ENCODE results near the gene NAA80. TPM values are rescaled to one million over a fixed set of nuclear protein-coding genes. Genes with fewer than 3 reads are reported as not detected.

Gene NAA80
- total and polyA plus RNA-seq, 12 donors, result 6.4 to 13.5 (median 8.2) TPM

DNA sequence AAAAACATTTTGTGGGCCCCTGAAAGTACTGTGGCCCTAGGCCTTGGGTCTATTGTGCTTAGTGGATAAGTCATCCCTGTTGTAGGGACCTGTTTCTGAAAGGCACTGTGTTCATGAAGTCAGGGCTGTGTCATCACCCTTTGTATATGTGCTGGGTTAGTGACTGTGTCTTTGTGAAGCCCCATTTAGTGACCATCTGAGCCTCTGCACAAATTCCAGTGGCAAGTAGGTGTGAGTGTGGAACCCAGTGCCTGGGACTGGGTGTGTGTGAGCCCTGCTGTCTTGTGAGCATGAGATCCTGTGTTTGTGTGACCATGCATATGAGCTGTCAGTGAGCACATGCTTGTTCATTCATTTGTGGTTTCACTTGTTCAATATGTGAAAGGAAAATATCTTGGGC, 5.4 kb upstream of the NAA80 start:
- H3K27me3 ChIP-seq, result no peaks in the 10 kb centered on the region
- no peak for ATAC-seq
- H3K4me3 ChIP-seq, result no peak overlapping the region
- H3K4me1 ChIP-seq, result peaks cover 14 to 44% (median 38%) of the 10 kb centered on the region in 9 donors
- H3K27ac ChIP-seq, result peak overlapping the region in 1 of 10 donors; percentile 26
- TF ChIP-seq, protein P1, sequence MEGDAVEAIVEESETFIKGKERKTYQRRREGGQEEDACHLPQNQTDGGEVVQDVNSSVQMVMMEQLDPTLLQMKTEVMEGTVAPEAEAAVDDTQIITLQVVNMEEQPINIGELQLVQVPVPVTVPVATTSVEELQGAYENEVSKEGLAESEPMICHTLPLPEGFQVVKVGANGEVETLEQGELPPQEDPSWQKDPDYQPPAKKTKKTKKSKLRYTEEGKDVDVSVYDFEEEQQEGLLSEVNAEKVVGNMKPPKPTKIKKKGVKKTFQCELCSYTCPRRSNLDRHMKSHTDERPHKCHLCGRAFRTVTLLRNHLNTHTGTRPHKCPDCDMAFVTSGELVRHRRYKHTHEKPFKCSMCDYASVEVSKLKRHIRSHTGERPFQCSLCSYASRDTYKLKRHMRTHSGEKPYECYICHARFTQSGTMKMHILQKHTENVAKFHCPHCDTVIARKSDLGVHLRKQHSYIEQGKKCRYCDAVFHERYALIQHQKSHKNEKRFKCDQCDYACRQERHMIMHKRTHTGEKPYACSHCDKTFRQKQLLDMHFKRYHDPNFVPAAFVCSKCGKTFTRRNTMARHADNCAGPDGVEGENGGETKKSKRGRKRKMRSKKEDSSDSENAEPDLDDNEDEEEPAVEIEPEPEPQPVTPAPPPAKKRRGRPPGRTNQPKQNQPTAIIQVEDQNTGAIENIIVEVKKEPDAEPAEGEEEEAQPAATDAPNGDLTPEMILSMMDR (IDR thresholded peaks at IDR 0.05), result no peak
- intact Hi-C loops (cut with DNase I), result loop anchor here in 1 of 10 donors (5.0 kb wide), 1 partner anchor 33 kb away; no protein-coding TSS in a partner anchor
- DNase-seq, result no peak
- peaks cover 0 to 7% (median 0%) of the 10 kb centered on the region in 11 donors for H3K9me3 ChIP-seq
- H3K36me3 ChIP-seq, result peaks cover 0 to 16% (median 0%) of the 10 kb centered on the region in 9 donors

DNA sequence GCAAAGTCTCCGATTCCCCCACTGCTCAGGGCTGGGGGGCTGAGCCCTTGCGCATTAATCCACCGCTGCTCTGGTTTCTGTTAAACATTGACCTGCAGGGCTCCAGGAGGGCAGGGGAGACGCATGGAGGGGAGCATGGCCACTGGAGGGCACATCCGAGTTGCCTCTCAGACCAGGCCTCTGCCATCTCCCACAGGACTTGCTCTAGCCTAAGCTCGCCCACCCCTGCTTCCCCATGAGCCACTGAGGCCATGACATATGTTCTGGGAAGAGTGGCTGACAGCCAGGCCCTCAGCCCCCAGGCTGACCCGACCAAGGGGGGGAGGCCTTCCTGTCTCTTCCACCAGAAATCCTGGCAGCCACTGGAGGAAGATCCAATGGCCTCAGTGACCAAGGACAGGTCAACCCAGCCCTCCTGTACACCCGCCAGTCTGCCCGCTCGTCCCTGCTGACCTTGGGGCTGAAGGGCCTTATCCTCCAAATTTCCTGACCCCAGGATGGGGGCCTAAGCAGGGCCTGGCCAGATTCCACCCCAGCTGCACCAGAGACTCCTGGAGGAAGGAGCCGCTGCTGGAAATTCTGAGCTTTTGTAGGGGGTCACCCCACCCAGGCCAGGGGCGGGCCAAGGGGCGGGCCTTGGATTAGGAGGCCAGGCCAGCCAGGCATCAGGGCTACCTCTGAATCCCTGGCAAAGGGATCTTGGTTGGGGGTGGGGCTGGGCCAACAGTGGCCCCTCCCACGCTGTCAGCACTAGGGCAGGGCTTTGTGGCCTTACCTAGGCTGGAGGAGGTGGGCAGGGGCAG, 4.0 kb upstream of the NAA80 start, which contains the start of gene HYAL1:
TSS of gene HYAL1 (minus strand) at position 562 of the 803 bp plus-strand sequence. CDS start 618 bp downstream, outside the sequence.
- peak; percentile 90 to 91 for DNase-seq
- H3K27me3 ChIP-seq, result no peaks in the 10 kb centered on the region
- H3K27ac ChIP-seq, result peak within 1 kb of the TSS; percentile 66 to 95 (median 94)
- peak within 1 kb of the TSS; percentile 45 to 82 (median 56) for H3K4me3 ChIP-seq
- intact Hi-C loops (cut with DNase I), result loop anchor here in 2 of 10 donors (1.0 to 5.0 kb wide), 2 partner anchors 18 to 34 kb away; no protein-coding TSS in a partner anchor
- peaks cover 0 to 12% (median 0%) of the 10 kb centered on the region in 9 donors for H3K36me3 ChIP-seq
- peak; percentile 32 to 69 (median 56) for ATAC-seq
- peaks cover 20 to 53% (median 45%) of the 10 kb centered on the region in 9 donors for H3K4me1 ChIP-seq
- H3K9me3 ChIP-seq, result no peaks in the 10 kb centered on the region
- TF ChIP-seq, protein P1 (IDR thresholded peaks at IDR 0.05), result peak in 7 of 9 donors; percentile 22 to 60 (median 31)
- 26 to 33% methylated on average over 14 of the region's 14 CpGs for WGBS, 2 donors

DNA sequence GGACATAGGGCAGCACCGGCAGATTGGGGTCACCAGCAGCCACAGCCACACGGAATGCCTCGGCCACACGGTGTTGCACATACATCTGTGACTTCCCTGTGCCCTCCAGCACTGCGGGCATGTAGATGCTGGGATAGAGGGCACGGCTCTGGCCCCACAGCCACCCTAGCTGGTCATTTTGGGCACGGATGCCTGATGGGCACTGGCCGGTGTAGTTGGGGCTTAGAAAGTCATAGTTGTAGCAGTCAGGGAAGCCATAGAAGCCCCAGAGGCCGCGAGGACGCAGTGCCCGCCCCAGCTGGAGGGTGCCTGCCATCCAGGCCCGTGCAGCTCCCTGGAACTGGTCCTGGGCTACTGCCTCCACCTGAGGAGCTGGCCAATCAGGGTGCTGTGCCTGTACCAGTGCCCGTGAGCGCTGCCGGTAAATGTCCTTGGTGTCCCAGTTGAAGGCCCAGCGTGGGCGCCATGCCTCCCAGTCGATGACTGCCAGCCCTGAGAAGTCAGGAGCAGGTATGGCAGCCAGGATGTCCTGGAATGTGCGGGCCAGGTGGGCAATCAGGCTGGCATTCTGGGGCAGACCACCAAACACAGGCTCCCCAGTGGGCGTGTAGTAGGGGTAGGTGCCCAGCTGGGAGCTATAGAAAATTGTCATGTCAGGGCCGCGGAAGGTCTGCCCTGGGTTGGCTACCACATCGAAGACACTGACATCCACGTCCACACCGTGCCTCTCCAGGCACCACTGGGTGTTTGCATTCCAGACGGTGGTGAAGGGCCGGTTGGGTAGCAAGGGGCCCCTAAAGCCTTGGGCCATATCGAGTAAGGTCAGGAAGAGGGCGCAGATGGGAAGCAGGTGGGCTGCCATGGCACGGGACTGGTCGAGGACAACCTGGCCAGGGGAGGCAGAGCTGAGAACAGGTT, 3.1 kb upstream of the NAA80 start:
- Histone ChIP-seq H3K27me3 (no peaks in the 10 kb centered on the region), H3K36me3 (peaks cover 0 to 15% (median 0%) of the 10 kb centered on the region in 9 donors), H3K4me1 (peaks cover 22 to 59% (median 52%) of the 10 kb centered on the region in 9 donors), H3K27ac (peak overlapping the region; percentile 66 to 95 (median 94)), H3K4me3 (peak overlapping the region; percentile 45 to 82 (median 56)), H3K9me3 (no peaks in the 10 kb centered on the region)
- TF ChIP-seq, protein P1 (IDR thresholded peaks at IDR 0.05), result no peak
- 72 to 85% methylated on average over 32 of the region's 32 CpGs for WGBS, 2 donors
- ATAC-seq, result no peak
- intact Hi-C loops (cut with DNase I), result loop anchor here in 2 of 10 donors (1.0 to 5.0 kb wide), 2 partner anchors 19 to 35 kb away; no protein-coding TSS in a partner anchor
- DNase-seq, result no peak
